T-helper 22 cell (primary cell): ENCODE results near the gene TYW5.

Experiments
- DNase-seq: peaks from one replicate; pipeline ENCODE4 v3.0.0-alpha.2; 2020; ENCODE audit warnings: low read depth

The TYW5 gene, protein sequence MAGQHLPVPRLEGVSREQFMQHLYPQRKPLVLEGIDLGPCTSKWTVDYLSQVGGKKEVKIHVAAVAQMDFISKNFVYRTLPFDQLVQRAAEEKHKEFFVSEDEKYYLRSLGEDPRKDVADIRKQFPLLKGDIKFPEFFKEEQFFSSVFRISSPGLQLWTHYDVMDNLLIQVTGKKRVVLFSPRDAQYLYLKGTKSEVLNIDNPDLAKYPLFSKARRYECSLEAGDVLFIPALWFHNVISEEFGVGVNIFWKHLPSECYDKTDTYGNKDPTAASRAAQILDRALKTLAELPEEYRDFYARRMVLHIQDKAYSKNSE

DNA sequence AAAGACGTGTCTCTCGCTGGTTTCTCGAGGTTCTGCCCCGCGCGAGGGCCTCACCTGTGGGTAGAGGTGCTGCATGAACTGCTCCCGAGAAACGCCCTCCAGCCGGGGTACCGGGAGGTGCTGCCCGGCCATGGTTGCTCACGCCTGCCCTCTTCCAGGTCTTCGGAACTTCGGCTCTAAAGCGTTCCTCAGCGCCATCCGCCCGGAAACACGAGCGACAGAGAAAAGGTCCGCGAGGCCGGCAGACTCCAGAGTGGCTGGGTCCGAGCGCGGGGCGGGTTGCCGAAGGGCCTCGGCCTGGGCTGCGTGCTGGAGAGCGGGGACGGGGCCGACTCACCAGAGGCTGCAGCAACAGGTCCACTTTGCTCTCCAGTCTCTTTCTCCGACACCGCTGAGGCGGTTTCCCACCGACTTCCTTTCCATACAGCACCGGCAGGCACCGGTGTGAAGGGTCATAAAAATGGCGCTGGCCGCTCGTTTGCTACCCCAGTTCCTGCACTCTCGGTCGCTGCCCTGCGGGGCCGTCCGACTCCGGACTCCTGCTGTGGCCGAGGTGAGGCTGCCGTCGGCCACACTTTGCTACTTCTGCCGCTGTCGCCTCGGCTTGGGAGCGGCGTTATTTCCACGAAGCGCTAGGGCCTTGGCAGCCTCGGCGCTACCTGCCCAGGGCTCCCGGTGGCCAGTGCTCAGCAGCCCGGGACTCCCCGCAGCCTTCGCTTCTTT lies at the start of gene TYW5, which contains the start of gene MAIP1:
Gene TYW5, minus strand, starts transcription at position 153 of the 723 bp plus-strand sequence. Its CDS starts 21 bp downstream, at position 132.
Gene MAIP1, plus strand, starts transcription at position 244 of the 723 bp plus-strand sequence. Its CDS starts 217 bp downstream, at position 461.
- peak; percentile 61 for DNase-seq

DNA sequence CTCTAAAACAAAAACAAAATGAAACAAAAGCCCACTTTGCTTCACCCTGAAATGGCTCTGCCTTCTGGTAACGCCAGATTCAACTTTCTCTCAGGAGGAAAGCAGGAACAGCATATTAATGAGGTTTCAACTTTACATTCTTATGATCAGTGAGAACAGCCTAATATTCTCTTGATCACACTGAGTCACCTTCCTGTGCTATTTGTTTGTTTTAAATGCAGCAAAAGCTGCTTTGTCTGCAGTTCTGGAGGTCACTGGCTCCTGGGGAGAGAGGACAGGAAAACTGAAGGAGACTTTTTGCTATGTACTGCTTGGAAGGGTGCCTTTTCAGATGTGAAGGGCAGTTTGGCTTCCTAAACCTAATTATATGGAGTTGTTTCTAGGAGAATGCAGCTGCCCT lies 48.2 kb upstream of the TYW5 start:
- DNase-seq = no peak

- DNase-seq = no peak
Observed at GRCh38 chr2:200000444-200001163, 45.3 kb upstream of the TYW5 start.

GRCh38 chr2:199999166-199999565 lies 43.9 kb upstream of the TYW5 start:
- DNase-seq = no peak

DNA sequence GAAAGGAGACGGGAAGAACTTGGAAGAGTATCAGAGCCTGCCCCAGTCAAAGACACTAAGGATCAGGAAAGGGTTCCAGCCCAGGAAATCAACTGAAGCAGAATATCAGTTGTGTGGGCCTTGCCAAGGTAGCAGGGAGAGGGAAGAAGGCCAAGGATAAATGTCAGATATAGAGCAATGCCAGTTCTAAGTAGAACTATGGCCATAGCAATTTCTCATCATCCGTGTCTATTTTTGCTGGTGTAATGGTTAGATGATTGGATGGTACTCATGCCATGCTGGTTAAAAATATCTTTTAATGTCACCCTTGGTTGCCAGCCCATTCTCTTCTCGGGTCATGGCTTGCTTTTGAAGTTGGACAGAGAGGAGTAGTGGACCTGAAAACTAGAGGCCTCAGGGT lies 42.0 kb upstream of the TYW5 start:
- DNase-seq = no peak

GRCh38 chr2:199994896-199995295 lies 39.6 kb upstream of the TYW5 start:
- no peak for DNase-seq

DNA sequence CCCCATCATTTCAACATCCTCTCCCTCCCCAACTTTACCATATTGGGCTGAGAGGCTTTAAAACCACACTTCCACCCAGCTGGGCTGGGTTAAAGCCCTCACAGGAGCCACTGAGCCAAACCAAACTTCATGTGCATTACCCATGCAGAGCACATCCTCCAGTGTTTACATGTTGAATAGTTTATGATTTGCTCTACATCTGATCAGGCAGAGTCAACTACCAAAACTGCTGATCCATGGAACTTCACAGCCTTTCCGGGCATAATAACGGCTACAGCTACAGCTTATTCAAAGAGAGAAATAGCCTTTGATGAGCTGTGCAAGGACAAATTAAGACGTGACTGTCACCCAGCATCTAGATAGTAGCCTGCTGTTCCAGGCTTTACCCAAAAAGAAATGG lies 39.1 kb upstream of the TYW5 start:
- no peak for DNase-seq

DNA sequence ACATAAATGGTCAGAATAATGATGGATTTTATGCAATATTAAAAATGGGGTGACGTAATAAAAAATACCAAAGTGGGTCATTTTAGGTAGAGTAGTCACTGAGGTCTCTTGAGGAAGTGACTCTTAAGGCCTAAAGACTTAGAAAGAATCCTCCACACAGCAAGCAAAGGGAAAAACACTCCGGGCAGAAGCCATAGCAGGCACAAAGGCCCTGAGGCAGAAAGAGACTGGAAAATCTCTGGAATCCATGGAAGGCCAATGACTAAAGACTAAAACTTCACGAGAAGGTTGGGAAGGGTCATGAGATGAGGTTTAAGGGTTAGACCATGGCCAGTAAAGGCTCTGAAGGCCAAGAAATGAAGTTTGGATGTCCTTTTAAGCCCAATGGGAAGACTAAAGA lies 37.0 kb upstream of the TYW5 start:
- DNase-seq = no peak

- no peak for DNase-seq
Observed at GRCh38 chr2:199991691-199992090, 36.4 kb upstream of the TYW5 start.

GRCh38 chr2:199989822-199990221 lies 34.5 kb upstream of the TYW5 start:
- DNase-seq = no peak

DNA sequence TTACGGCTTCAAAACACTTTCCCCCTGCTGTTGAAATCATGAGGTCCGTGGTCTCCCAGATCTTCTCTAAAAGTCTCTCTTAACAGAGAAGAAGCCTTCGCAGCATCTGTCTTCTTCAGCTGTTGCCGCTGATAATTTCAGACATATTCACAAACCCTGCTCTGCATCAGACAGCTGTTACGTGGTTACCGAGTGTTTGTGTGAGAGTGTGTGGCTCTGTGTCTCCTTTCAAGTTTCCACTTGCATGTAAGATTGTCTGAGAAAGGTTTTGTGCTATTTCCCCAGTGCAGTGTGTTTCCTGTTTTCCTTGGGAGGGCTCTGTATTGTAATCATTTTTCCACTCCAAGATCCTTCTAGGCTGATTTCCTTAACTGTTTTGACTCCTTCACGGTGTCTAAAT lies 32.9 kb upstream of the TYW5 start:
- no peak for DNase-seq

GRCh38 chr2:199987586-199987985 lies 32.3 kb upstream of the TYW5 start:
- no peak for DNase-seq

DNA sequence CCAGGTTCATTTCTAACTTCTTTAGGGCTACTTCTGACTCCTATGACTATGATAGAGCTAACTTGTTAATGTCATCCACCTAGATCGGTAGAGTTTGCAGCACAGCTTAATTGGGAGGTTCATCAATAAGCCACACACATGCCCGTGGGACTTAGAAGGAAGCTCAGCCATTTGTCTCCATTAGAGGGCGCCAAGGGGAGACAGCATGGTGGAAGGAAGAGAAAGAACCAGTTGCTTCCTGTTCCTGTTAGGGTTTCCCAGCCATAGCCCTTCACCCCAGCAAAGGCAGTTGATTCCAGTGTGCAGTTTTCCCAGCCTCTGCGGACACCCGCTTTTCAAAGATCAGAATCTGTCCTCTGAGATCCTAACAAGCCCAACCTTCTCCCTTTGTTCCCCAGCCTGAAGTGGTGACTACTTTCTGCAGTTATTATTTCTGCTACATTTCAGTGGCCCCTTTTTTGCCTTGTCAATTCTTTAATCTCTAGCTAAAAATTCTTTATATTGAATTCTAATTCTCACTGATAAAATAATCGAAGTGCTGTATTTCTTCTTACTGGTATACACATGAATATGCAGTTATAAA lies 30.4 kb upstream of the TYW5 start:
- DNase-seq = peak; percentile 3

GRCh38 chr2:199984755-199985154 lies 29.5 kb upstream of the TYW5 start:
- DNase-seq = no peak

DNA sequence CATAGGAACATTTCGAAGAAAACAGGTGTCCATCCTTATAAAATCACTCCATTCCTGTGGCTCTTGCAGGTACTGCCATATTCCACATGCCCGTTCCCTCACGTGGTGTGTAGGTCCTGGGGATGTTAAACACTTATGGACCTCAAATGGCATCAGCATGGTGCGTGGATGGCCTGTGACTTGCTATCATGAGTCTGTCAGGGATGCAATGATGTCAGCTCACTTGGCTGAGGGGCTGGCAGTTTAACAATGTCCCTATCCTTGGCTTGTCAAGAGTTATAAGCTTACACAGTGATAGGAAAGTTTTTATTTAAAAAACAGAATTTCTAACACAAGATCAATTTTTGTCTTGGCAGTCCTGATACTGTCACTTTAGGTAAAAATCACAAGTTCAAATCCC lies 28.9 kb upstream of the TYW5 start:
- DNase-seq = no peak

GRCh38 chr2:199983534-199983933 lies 28.2 kb upstream of the TYW5 start:
- no peak for DNase-seq

- no peak for DNase-seq
Observed at GRCh38 chr2:199982126-199982843, 27.0 kb upstream of the TYW5 start.

GRCh38 chr2:199979832-199980628 lies 24.7 kb upstream of the TYW5 start:
- DNase-seq = peak; percentile 39

GRCh38 chr2:199979398-199979797 lies 24.1 kb upstream of the TYW5 start:
- no peak for DNase-seq

- no peak for DNase-seq
Observed at GRCh38 chr2:199977984-199978415, 22.7 kb upstream of the TYW5 start.
